HG02943 (cell line): ENCODE data around the gene DLG1.

Experiments
- ATAC-seq: cut with Tn5 transposase; IDR thresholded peaks from one replicate; pipeline ENCODE4 v1.9.1; 2021; ENCODE audit warnings: mild to moderate bottlenecking, low read depth, moderate library complexity; ENCODE audit not compliant: unreplicated experiment

Gene DLG1

DNA sequence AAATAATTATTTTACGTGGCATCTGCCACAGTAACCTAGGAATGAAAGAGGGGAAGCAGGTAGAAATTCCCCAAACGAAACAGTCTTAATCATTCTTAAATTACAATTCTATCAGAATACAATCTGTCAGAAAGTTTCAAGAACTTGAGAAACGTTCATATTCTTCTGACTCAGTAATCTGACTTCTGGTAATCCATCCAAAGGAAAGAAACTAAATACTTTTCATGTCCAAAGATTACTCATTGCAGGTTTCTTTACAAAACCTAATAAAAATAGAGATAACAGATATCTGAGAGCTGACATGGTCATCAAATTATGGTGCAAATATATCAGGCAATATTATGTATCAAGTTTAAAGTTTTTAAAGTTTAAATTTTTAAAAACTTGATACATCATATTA is 109.4 kb downstream of the DLG1 start:
- no peak for ATAC-seq

DNA sequence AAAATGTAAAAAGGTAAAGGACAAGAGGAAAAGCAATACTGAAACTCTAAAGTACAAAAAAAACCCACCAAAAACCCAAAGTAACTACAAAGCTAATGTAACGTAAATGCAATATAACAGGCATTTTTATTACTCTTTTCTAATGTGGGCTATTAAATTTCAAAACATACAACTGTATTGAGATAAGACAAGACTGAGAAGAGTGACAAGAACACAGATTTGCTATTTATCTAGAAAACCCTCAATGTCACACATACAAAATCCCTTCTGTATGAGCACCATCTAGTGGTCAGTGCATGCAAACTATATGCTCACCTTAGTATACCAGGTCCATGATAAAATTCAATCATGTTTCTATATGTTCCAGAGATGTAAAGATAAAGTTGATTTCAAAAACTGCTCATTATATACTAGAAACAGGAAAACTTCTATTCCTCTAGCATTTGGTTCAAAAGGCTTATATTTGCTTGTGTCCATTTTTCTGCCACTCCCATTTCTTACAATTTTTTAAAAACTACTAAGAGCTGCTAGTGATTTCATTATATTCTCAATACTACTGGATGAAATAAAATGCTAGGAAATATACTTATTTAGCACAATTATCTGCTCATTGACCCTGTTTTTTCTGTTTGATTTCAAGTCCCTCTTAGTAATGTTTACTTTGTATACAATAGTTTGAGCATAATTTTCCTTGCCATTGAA is 111.4 kb downstream of the DLG1 start:
- ATAC-seq = no peak

DNA sequence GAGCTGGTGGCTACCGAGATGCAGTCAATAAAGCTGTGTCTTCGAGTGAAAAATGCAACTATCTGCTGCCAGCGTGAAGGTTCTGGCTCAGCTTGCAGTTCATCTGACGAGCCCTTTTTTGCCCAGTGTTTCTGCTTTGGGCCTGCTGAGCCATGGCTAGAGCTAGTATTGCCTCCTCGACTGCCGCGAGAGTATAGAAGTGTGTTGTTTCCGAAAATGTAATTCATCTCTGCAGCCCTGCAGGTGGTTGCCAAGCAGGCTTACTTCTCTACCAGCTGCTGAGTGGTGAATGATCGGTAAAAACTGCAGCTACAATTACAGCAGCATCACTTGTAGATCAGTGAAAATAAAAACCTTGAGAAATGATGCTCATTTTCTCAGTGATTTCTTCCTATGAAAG is 114.8 kb downstream of the DLG1 start:
- ATAC-seq = no peak

DNA sequence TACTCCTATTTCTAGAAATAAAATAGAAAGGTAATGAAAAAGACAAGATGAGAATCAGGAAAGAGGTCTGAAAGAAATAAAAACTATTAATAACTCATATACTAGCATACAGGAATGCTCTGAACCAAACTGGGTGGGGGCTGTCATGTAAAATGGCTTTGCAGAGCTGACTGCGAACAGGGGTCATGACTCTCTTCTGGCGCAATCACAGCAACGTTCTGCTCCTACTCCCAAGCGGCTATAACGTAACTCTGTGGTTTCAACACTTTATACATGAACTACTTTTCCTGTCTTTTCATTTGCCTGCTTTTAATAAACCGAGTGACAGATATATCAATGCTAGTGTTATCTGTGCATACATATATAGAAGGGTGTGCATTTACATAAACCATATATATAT is 116.7 kb downstream of the DLG1 start:
- ATAC-seq = no peak

DNA sequence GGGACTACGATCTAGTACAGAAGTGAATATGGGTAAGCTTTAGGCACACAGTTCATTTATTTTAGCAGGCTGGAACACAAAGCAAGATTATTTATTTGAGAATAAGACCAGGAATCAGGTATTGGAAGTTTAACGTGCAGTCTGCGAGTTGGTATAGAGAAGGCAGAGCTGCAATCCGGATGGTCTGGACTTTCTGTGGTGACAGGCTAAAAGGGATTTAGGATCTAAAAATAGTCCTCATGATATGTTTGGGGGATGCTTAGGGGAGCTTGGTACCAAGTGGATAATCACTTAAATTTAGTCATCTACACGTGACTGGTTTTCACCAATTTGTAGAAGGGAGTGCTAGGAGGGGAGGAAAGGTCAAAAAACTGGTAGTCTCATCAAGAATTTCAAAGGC is 119.4 kb downstream of the DLG1 start:
- no peak for ATAC-seq

DNA sequence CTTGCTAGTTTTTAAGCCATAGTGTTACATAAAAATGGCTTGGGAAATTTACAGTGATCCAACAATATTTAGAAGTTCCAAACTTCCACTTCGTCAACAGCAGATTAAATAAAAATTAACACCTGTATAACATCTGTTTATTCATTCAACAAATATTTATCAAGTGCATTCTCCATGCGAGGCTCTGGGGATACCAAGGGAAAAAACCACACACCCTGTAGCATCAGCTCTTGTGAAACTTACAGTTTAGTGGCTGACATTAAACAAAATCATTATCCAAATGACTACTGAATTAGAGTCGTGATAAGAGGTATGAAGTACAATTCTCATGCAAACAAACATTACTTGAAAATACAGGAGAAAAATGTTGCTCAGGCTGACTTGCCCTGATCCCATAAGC is 122.9 kb downstream of the DLG1 start:
- no peak for ATAC-seq

DNA sequence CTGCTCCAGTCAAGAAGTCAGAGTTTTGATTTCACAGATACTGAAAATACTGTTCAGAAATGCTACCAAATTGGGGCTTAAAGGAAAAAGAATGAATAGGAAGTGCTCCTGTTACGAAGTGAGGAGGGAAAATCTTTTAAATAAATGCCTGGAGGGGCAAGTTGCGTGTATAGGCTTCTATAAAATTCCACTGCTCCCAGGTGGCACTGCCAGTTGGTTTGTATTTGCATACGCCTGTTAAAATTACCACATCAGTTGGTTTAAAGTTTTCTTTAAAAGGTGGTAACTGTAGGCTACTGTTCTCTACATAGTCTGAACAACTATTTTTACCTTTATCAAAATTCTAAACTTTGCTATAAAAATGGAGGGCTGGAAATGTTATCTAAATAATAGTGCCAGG is 123.5 kb downstream of the DLG1 start:
- no peak for ATAC-seq

DNA sequence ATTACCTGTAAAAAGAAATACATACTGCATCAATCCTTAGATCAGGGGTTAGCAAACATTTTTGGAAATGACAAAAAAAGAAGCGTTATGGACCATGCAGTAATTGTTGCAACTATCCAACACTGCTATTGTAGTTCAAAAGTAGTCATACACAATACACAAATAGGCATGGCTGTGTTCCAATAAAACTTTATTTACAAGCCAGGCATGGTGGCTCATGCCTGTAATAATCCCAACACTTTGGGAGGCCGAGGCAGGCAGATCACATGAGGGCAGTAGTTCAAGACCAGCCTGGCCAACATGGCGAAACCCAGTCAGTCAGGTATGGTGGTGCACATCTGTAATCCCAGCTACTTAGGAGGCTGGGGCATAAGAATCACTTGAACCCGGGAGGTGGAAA is 124.8 kb downstream of the DLG1 start:
- ATAC-seq = no peak

DNA sequence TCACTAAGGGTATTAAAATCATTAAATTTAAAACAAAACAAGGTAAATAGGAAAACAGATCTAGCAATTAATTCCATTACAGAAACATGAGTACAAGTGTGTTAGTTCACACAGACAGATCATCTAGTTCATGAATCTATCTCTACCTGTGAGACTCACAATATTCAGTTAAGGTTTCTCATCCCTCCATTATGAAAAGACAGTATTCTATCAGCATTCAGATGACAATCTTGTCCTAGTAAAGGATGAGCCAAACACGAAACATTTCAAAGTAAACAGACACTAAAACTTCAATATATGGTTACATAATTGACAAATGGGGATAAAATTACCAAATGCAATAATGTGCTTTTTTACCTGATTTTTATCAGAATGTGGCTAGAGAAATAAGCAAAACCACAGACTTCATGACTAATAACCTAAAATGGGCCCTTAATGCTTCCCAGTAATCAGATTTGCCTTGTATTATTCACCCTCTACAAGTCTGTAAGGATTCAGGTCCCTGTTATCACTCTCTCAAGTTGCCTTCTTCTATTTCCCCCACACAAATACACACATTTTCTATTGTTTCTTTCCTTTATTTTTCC is 126.8 kb downstream of the DLG1 start:
- ATAC-seq = no peak

DNA sequence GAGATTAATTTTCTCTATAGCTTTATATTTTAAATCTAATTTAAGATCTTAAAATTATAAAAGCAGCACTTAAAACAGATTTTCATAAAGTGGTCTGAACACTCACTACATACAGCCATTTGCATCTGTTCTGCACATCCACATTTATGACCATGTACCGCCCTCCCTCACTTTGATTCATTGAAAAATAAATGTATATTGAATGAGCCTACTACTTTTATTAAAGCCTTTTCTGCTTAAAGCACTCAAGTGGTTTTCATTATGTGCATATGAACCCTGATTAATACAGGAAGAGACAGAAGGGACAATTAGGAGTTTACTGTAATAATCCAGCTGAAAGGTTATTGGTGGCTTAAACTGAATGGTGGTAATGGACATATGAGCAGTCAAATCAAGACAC is 129.4 kb downstream of the DLG1 start:
- ATAC-seq = no peak

DNA sequence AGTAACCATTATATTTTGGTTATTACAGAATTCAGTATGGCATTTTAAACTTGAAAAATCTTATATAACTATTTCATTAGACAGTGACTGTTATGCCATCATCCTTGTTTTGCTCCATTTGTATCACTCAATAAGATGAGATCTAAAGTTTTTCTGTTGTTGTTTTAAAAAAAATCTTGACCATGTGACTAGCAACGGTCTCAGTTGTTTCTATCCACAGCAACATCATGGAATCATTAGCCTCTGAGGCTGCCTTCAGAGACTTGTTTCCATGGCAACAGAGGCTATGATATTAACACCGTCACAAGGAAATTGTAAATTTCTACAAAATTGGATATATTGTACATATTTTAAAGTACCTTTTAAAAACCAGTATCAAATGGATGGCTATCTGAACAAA is 129.8 kb downstream of the DLG1 start:
- no peak for ATAC-seq

DNA sequence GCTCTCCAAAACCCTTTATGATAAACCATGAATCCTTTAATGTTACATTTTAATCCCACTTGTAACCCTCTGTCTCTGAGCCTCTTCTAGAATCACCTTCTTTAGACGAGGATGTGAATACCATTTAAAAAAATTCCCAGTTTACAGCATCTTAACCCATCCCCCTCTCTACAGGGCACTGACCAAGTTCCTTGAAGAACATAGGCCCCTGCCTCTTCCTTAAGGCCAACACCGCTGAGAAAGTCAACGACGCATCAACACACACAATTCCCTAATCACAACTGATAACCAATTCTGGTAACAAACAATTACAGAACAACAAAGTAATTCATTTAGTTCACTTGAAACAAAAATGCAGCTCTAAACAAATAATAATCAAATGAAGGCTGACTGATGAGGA is 130.3 kb downstream of the DLG1 start:
- ATAC-seq = no peak

DNA sequence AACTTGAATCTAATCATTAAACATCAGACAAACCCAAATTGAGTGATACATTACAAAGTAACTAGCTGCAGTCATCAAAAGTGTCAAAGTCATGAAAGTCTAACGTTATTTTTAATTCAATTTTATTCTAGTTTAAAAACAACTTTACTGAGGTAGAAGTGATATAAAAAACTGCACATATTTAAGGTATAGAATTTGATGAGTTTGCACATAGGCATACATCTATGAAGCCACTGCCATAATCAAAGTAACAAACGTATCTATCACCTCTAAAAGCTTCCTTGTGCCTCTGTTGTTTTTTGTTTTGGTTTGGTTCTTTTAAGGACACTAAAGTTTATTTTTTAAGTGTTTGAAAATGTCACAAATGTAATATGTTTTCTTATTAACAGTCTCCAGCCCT is 130.9 kb downstream of the DLG1 start:
- ATAC-seq = no peak

DNA sequence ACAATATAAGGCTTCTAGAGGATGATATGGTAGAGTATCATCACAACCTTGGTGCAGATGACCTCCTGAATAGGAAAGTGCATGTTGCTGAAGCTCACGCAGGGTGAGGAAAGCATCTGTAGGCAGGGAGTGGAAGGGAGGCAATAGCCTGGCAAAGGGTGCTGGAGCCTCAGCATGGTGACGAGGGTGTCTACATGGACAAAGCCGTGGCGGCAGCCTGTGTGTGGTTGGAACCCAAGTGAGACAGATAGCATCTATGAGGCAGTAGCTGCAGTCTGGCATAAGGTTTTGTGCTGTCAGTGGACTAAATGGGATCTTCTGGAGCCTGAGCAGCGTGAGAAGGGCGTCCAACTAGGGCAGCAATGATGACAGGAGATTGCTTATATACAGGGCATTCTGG is 132.5 kb downstream of the DLG1 start:
- ATAC-seq = no peak

DNA sequence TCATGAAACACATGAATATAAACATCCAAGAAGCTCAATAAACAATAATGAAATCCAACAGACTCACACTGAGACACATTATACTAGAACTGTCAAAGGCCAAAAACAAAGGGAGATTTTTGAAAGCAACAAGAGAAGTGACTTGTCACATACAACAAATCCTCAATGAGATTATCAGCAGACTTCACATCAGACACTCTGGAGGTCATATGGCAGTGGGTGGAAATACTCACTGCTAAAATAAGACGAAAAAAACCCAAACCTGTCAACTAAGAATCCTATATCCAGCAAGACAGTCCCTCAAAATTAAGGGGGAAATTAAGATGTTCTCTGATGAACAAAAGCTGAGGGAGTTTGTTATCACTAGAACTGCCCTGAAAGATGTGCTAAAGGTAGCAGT is 143.4 kb downstream of the DLG1 start:
- ATAC-seq = no peak

DNA sequence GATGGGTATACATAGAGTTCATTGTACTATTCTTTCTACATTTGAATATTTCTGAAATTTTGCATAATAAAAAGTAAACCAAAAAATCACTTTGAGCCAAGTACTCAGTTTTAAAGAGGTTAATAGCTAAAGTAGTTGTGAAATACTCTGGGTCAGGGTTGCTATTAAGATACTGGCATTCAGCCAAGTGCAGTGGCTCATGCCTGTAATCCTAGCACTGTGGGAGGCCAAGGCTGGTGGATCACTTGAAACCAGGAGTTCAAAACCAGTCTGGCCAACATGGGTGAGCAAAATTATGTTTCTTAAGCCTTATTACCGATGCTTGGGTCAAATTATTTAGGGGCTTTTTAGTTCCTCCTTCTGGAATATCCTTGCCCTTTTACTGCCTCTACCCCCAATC is 146.8 kb downstream of the DLG1 start:
- ATAC-seq = no peak

DNA sequence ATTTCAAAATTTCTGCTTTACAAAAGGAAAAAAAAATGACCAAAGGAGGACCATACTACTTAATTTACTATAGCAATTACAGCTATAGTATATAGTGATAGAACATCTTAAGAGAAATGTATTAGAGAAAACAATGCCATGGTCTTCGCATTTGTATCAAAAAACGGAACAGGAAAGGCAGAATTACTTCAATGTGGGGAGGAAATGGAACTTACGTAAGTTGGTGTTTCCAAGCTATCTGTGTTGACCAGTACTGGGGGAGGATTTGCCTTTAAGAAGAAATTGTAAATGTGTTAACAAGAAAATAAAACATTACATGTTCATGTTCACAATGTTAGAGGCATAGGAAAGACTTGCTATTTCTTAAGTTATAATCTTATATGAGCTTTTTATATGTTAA is 148.9 kb downstream of the DLG1 start:
- ATAC-seq = no peak

DNA sequence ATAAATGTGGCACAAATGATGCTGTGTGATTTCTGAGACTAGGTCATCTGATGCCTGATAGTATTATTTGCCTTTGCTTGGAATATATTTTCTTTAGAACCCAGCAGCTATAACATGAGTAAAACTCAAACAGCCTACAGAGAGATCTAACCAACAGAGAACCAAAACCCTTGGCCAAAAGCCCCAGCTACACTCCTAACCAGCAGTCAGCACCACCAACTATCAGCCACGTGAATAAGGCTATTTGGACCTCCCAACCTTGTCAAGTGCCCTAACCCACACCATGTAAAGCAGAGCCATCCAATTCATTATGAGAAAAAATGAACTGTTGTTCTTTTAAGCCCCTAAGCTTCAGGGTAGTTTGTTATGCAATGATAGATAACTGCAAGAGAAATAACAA is 154.2 kb downstream of the DLG1 start:
- ATAC-seq = no peak

DNA sequence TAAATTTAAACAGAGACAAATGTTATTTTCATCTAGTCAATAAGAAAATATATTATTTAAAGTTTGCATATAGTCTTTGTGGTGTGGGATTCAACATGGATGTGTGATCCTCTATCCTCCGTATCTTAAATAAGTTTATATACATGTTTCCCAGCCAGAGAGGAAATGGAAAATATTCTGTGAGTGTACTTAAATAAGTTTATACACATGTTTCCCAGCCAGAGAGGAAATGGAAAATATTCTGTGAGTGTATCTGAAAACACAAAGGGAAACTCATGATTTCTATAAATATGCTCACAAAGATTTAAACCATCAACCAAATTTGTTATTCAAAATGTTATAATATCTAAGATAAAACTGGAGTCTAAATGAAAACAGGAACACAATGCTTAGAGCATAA is 158.8 kb downstream of the DLG1 start:
- ATAC-seq = no peak

DNA sequence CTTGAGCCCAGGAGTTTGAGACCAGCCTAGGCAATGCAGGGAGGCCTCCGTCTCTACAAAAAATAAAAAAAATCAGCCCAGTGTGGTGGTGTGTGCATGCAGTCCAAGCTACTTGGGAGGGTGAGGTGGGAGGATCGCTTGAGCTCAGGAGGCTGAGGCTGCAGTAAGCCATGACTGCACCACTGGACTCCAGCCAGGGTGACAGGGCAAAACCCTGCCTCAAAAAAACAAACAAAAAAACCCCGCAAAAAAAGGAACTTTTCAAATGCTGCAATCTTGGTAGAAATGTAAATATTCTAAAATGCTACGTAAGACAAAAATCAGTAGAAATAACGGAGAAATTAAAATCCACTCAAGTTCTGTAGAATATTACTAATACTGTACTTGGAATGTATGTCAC is 160.7 kb downstream of the DLG1 start:
- ATAC-seq = no peak

DNA sequence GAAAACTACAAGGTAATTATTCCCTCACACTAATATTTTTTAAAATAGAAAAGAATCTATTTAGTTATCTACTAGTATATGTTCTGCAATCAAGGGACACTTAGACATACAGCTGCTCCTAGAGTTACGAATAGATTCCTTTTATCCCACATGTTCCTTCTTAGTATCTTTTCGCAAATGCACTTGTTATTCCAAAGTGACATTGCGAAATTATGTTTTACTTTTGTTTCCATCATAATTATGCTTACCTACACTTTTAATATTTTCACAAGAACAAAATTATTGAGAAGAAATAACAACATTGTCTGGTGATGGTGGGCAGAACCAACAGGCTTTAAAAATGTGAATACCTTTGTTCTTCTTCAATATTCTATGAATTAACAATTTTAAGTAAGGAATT is 161.7 kb downstream of the DLG1 start:
- no peak for ATAC-seq

DNA sequence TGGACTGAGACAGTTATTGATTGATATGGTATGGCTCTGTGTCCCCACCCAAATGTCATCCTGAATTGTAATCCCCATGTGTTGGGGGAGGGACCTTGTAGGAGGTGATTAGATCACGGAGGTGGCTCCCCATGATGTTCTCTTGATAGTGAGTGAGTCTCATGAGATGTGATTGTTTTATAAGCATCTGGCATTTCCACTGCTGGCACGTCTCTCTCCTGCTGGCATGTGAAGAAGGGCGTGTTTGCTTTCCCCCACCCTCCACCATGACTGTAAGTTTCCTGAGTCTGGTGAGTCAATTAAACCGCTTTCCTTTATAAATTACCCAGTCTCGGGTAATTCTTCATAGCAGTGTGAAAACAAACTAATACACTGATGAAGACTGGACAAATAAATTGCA is 163.2 kb downstream of the DLG1 start:
- no peak for ATAC-seq
